Measurements from ENCODE around the gene MST1R.
"Not testable (repeated sequence)": the region's sequence is repeated elsewhere in the genome, so short reads cannot be mapped to it uniquely, and the experiment has no call there.

The MST1R gene

DNA sequence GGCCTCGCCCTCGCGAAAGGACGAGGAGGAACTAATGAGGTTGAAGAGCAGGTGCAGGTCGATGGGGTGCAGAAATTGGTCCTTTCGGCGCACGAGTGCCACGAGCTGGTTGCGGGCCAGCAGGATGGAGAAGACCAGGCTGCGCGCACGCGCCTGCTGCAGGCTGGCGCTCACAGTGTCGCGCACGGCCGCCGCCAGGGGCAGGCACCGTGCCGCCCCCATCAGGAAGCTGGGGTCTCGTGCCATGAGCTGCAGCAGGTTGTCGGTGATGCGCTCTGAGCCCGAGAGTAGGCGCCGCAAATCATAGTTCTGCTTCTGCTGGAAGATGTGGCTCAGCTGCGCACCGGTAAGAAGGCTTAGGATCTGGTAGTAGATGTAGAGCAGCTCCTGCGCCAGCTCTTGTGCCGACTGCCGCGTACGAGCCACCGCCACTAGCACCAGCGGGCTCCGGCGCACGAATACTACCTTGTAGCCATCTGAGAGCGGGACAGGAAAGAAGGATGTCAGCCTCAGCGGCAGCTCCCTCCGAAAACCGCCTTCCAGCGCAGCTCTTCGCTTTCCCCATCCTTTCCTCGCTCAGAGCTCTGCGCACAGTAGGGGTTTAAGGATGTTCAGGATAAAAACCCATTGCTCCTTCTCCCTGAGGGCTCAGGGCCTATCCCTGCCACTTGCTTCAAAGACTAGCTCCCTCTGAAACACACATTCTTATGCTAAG is 6.9 kb upstream of the MST1R start:
- no peak for DNase-seq

- DNase-seq = no peak
These were observed 4.9 kb upstream of the MST1R start for GRCh38 chr3:49908373-49909199.

GRCh38 chr3:49906073-49906743 is 2.5 kb upstream of the MST1R start:
- peak; percentile 39 for DNase-seq

- not testable (repeated sequence) for DNase-seq
These were observed 775 bp upstream of the MST1R start for GRCh38 chr3:49904448-49904847.

DNA sequence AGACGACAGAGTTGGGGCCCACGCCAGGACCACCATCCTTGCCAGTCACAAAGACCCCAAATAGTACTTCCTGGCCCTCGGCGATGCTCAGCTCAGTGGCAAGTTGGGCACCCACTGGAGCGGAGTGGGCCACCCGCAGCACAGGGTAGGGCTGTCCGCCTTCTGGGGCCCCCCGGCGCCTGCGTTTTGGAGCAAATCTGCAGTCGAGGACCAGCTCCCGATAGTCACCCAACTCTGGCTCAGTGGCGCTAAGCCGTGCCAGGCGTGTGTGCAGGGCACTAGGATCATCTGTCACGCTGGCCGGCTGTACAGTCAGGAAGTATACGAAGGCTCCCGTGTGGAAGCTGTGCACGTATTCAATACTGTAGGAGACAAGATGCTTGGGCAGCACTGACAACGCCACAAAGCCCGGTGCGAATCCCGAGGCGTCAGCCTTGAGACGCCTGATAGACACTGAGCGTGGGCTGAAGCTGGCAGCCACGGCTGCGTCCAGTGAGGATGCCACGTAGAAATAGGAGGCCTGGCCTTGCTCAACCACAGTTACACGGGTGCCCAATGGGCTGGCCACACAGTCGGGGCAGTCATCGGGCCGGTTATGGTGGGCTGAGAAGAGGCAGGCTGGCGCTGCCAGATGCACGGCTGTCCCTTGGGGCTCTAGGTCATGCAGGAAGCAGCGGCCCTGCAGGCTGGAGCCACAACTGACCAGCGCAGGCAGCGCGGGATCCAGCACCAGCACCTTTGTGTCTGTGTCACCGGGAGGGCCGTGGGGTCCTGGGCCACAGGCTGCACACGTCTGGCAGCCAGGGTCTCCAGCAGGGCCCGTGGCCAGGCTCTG is 945 bp downstream of the MST1R start:
- DNase-seq = no peak

GRCh38 chr3:49901366-49902339 is 2.0 kb downstream of the MST1R start:
- DNase-seq = no peak

DNA sequence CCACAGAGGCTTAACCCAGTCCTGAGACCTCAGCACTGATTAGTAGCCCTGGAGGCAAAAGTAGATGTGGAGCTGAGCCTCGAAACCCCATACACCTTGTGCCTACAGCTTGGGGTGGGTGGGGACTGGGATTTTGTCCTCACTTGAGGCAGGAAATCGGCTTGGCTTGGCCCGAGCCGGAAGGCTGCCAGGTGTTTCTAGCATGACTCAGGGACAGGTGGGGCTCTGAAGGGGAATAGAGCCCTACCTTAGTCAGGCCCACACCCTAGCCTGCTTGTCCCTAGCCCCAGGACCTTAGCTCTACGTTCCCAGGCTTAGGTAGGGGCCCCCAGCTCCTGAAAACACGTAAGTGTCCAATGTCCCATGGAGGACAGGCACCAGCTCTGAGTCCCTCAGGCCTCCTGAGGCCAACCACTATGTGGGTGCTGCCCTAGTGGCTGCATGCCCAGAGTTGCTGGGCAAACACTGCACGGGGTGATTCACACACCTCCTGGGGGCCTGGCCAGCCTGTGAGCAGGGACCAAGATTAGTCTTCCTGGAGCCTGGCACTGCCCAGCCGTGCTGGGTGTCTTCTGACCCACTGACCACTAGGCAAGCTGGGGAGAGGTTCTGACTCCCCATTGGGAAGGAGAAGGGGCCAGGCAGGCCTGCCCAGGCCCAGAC is 3.1 kb downstream of the MST1R start:
- no peak for DNase-seq

DNA sequence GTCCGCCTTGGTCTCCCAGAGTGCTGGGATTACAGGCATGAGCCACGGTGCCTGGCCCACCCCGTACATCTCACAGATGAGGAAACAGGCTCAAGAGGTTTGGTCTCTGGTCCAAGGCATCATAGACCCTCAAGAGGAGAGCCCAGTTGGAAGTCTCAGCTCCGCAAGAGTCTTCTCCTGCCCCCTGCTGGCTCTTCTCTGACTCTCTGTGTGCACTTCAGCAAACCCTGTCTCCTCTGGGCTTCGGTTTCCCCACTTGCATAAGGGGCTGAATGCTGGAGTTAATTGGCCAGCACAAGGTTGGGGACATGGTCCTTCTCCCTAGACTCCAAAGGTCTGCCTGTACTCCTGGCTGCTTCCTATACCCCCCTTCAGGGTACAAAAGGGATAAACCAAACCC is 3.9 kb downstream of the MST1R start:
- DNase-seq = no peak

GRCh38 chr3:49898991-49899390 is 4.7 kb downstream of the MST1R start:
- no peak for DNase-seq

GRCh38 chr3:49896345-49896744 is 7.3 kb downstream of the MST1R start:
- no peak for DNase-seq

- DNase-seq = no peak
These were observed 7.9 kb downstream of the MST1R start for GRCh38 chr3:49895791-49896190.

DNA sequence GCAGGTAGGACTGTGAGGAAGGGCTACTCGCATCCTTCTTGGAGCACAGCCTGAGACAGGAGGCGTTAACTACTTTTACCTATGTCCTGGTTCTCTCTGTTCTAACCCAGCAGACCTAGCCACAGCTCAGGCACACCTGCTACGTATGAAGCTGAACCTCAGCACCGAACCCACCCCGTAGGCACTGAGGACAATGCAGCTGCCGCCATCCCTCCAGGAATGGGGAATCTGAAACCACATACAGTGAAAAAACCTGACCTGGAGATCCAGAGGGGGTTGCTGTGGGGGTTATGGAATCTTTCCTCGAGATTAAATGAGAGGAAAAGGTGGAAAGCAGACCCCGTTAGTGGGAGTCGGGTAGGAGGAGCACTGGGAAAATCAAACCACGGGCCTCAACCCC is 14.4 kb downstream of the MST1R start:
- DNase-seq = no peak

- DNase-seq = no peak
These were observed 16.8 kb downstream of the MST1R start for GRCh38 chr3:49886922-49887265.

- no peak for DNase-seq
These were observed 19.7 kb downstream of the MST1R start for GRCh38 chr3:49883998-49884397.

DNA sequence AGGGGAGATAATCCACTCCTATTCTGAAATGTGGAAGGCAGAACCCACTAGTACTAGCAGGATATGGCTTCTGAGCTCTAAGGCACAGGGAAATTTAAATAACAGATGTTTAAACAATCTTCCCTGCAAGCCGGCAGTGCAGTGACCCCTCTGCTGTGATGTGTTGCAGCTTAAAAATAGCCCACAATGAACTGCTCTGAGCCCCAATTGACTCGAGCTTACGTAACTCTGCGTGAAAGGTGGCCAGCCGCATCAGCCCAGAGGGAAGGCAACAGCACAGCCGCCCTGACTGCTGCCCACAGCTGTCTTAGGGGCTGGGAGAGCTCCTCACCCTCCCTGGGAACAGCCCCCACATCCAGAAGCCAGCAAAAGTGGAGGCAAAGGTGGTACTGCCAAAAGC is 21.5 kb downstream of the MST1R start:
- no peak for DNase-seq

- no peak for DNase-seq
These were observed 22.9 kb downstream of the MST1R start for GRCh38 chr3:49880581-49881315.

GRCh38 chr3:49879721-49880120 is 24.0 kb downstream of the MST1R start:
- no peak for DNase-seq

DNA sequence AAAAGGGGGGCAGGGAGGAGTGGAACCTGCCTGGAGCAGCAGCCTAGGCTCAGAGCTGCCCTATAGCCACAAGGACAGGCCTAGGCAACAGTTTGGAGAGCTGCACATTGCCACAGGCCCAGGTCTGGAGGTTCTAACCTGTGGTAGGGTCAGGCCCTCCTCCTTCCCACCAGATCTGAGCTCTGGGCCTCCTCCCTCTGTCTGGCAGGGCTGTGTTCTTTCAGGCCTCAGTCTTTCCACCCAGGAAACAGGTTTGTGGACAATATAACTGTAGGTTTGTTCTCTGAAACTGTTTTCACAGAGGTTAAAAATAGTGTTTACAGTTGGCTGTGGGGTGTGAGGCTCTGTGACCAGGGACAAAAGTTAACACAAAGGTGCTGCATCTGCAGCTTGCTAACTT is 25.0 kb downstream of the MST1R start:
- no peak for DNase-seq

DNA sequence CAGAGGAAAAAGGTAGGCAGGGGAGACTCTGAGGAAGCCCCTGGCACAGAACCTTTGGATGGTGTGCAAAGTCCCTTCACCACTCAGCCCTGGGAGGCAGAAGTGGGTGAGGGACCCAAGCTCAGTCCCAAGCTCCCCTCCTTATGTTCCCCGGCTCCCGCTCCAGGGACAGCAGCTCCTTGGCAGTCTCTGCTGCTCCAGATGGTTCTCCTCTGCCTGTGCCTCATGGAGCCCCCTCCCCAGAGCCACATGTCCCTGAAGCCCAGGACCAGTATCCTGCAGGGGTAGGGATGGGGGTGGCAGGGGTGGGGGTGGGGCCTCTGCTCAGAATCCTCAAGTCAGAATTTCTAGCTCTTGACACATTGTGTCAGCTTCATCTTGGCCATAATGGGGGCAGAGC is 26.0 kb downstream of the MST1R start:
- DNase-seq = no peak

DNA sequence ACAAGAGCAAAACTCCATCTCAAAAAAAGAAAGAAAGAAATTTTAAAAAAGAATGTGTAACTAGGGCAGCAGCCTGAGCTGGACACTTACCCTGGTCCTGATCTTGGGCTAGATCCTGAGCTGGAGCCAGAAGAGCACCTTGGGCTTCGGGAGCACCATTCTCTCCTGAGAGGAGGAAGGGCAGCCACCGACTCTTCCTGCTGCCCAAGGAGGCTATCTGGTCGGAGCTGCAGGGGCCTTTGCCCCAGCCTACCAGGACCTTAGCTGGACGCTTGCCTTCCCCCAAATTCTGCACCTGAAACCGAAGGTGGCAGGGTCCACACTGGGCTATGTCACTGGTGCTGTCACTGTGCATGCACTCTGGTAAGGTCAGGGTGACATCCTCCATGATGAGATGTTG is 27.1 kb downstream of the MST1R start:
- DNase-seq = no peak

GRCh38 chr3:49873623-49874022 is 30.1 kb downstream of the MST1R start:
- DNase-seq = no peak

Data from activated T-cell treated with anti-CD3 and anti-CD28 coated beads for 4 hours (primary cell).